PC-3 (cell line): Measurements from ENCODE around the gene CEACAM18. TPM values are rescaled to one million over a fixed set of nuclear protein-coding genes. Genes with fewer than 3 reads are reported as not detected.

ENCODE experiments used
- ATAC-seq: fragments of 200-7000 bp; cut with Tn5 transposase; 2 replicates; pipeline ENCODE4 v1.9.1; 2020; ENCODE audit warnings: mild to moderate bottlenecking, moderate library complexity
- Bru-seq: library from RNA; stranded (reverse); fragments of 400-500 nt; gene quantifications from one replicate; lab custom pipeline; 2021; lab: Mats Ljungman, UMichigan
- BruChase-seq, 2 experiments: library from RNA; stranded (reverse); fragments of 400-500 nt; gene quantifications; one replicate each; lab custom pipeline; 2021; lab: Mats Ljungman, UMichigan
- BruUV-seq: library from RNA; stranded (reverse); fragments of 400-500 nt; replicated peaks from 2 replicates; lab custom pipeline; 2021; lab: Mats Ljungman, UMichigan
- CTCF ChIA-PET: fragments of 300-600 bp; sonication (Branson Sonifier 250); formaldehyde crosslinking; loops from one replicate; lab custom pipeline; 2022; ENCODE audit warnings: antibody characterized with exemption; lab: Charles Lee
- POLR2A ChIA-PET: fragments of 300-600 bp; sonication (Branson Sonifier 250); formaldehyde crosslinking; loops from one replicate; lab custom pipeline; 2022; ENCODE audit warnings: antibody characterized with exemption; ENCODE audit not compliant: unreplicated experiment; lab: Charles Lee
- DNase-seq: peaks from one replicate; pipeline ENCODE4 v3.0.0-alpha.2; 2015
- H2AFZ ChIP-seq: fragments of 300-600 bp; sonication (generic); 2 replicates; pipeline ENCODE4 v1.6.0; 2016; ENCODE audit warnings: antibody characterized with exemption, low read length
- H3F3A ChIP-seq: fragments of 300-600 bp; sonication (generic); one replicate; pipeline ENCODE4 v1.6.0; 2017; ENCODE audit warnings: antibody characterized with exemption, low read length, control low read depth, mild to moderate bottlenecking; ENCODE audit not compliant: unreplicated experiment
- H3K27ac ChIP-seq: fragments of 300-600 bp; sonication (generic); 2 replicates; pipeline ENCODE4 v1.5.1; 2016; ENCODE audit warnings: mild to moderate bottlenecking, low read length
- H3K27me3 ChIP-seq: fragments of 300-600 bp; sonication (generic); 2 replicates; pipeline ENCODE4 v1.6.1; 2016; ENCODE audit warnings: low read length, mixed read lengths
- H3K36me3 ChIP-seq: fragments of 300-600 bp; sonication (generic); 2 replicates; pipeline ENCODE4 v1.6.1; 2016; ENCODE audit warnings: low read depth, mixed run types, low read length, mixed read lengths
- H3K4me1 ChIP-seq: fragments of 300-600 bp; sonication (generic); 2 replicates; pipeline ENCODE4 v1.5.1; 2016; ENCODE audit warnings: low read length; ENCODE audit not compliant: insufficient read depth
- H3K4me2 ChIP-seq: fragments of 300-600 bp; sonication (generic); 2 replicates; pipeline ENCODE4 v1.6.0; 2016; ENCODE audit warnings: low read length
- H3K4me3 ChIP-seq: fragments of 300-600 bp; sonication (generic); 2 replicates; pipeline ENCODE4 v1.5.1; 2016; ENCODE audit warnings: mild to moderate bottlenecking, low read length, mixed read lengths
- H3K79me2 ChIP-seq: fragments of 300-600 bp; sonication (generic); 2 replicates; pipeline ENCODE4 v1.6.1; 2017; ENCODE audit warnings: low read length, mixed read lengths
- H3K9ac ChIP-seq: fragments of 300-600 bp; sonication (generic); 2 replicates; pipeline ENCODE4 v1.6.0; 2016; ENCODE audit warnings: mild to moderate bottlenecking, low read length
- H3K9me2 ChIP-seq: fragments of 300-600 bp; sonication (generic); replicated peaks from 2 replicates; pipeline ENCODE4 v1.6.1; 2016; ENCODE audit warnings: mixed run types, low read length, mixed read lengths
- H3K9me3 ChIP-seq: fragments of 300-600 bp; sonication (generic); 2 replicates; pipeline ENCODE4 v1.6.1; 2016; ENCODE audit warnings: low read length, mixed read lengths
- H4K20me1 ChIP-seq: fragments of 300-600 bp; sonication (generic); 2 replicates; pipeline ENCODE4 v1.6.1; 2016; ENCODE audit warnings: low read length, mixed read lengths
- EZH2 ChIP-seq: fragments of 300-600 bp; sonication (generic); IDR thresholded peaks from one replicate; pipeline ENCODE4 v1.6.1; 2017; ENCODE audit warnings: antibody characterized with exemption, mild to moderate bottlenecking, low read length; ENCODE audit not compliant: unreplicated experiment
- EZH2phosphoT487 ChIP-seq: fragments of 300-600 bp; sonication (generic); IDR thresholded peaks from 2 replicates; pipeline ENCODE4 v1.6.1; 2018; ENCODE audit warnings: mild to moderate bottlenecking, antibody characterized with exemption, low read length, borderline replicate concordance
- intact Hi-C: fragments of 100-400 bp; cut with micrococcal nuclease; formaldehyde crosslinking; loops from 2 replicates; pipeline ENCODE4 v1.9.0; 2023
- long read RNA-seq: library from polyadenylated mRNA; unstranded; transcript quantifications from one replicate; pipeline ENCODE4 v2.0.0, GENCODE V29; 2021; ENCODE audit not compliant: unreplicated experiment
- total RNA-seq: library from RNA; depleted of rRNA; stranded (reverse); fragments of >200 nt; gene quantifications from 2 replicates; pipeline ENCODE4 v1.2.3, GENCODE V29; 2014; rRNA removed
- TF ChIP-seq, protein P1 (sequence below): fragments of 300-600 bp; sonication (generic); conservative IDR thresholded peaks from 2 replicates; pipeline ENCODE4 v1.5.1; 2017; ENCODE audit warnings: antibody characterized with exemption, low read depth, mild to moderate bottlenecking, low read length

CEACAM18 gene
- total RNA-seq (not detected in 2 replicates), Bru-seq, nascent RNA (not detected), BruChase-seq, experiment 1, labeled RNA remaining after a 6-hour chase (percentile 6 among the genes with signal in this experiment), BruChase-seq, experiment 2, labeled RNA remaining after a 2-hour chase (not detected)
- long read RNA-seq: 0 reads

DNA sequence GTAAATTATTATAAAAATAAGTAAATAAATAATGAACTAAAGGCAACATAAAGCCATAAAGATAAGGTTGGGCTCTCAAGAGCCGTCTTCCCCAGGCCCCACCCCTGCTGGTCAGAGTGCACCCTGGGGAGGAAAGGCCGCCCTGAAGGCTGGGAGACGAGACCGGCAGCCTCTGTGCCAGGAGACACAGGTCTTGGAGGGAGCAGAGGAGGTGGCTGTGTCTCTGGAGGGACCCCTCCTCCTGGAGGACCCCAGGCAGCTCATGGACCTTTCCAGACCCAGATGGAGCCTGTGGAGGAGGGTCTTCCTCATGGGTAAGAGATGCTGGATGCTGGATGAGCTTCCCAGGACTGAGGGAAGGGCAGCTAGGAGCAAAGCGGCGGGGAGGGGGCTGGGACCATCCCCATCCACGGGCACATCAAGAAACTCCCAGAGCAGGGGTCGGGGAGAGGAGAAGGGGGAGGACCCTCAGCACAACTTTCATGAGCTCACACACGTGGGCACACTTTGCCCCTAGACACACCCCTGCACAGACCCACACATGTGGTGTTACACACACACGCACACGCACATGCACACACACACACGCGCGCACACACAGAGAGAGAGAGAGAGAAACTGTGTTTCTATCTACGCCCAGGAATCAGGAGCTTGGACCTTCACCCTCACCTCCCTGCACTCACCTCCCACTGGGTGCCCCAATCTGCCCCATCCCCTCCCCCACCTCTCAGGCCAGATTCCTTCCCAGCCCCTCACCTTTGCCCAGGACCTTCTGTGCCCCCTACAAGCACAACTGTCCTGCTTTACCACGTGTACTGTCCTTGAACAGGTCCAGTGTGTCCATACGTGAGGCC, at the start of gene CEACAM18:
TSS of gene CEACAM18 (plus strand) at position 159 of the 854 bp plus-strand sequence.
- BruUV-seq: no TSS peak
- CTCF ChIA-PET: no interaction called here
- Histone ChIP-seq H3K27me3 (peaks cover 6% of the 10 kb centered on the region; the same call in 1 of the 2 replicates), H3K79me2 (no peaks in the 10 kb centered on the region), H3K9ac (no peak within 1 kb of the TSS), H3K36me3 (no peaks in the 10 kb centered on the region), H3K9me2 (no peaks in the 10 kb centered on the region), H4K20me1 (no peaks in the 10 kb centered on the region), H2AFZ (no peak within 1 kb of the TSS), H3K9me3 (no peaks in the 10 kb centered on the region), H3K4me2 (no peak within 1 kb of the TSS), H3F3A (peaks cover 6% of the 10 kb centered on the region), H3K4me1 (peaks cover 20% of the 10 kb centered on the region), H3K27ac (no peak within 1 kb of the TSS), H3K4me3 (no peak within 1 kb of the TSS)
- DNase-seq: no peak
- intact Hi-C loops: no loop called here
- POLR2A ChIA-PET: no interaction called here
- TF ChIP-seq EZH2phosphoT487: no peak
- TF ChIP-seq, protein P1, sequence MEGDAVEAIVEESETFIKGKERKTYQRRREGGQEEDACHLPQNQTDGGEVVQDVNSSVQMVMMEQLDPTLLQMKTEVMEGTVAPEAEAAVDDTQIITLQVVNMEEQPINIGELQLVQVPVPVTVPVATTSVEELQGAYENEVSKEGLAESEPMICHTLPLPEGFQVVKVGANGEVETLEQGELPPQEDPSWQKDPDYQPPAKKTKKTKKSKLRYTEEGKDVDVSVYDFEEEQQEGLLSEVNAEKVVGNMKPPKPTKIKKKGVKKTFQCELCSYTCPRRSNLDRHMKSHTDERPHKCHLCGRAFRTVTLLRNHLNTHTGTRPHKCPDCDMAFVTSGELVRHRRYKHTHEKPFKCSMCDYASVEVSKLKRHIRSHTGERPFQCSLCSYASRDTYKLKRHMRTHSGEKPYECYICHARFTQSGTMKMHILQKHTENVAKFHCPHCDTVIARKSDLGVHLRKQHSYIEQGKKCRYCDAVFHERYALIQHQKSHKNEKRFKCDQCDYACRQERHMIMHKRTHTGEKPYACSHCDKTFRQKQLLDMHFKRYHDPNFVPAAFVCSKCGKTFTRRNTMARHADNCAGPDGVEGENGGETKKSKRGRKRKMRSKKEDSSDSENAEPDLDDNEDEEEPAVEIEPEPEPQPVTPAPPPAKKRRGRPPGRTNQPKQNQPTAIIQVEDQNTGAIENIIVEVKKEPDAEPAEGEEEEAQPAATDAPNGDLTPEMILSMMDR: no peak
- ATAC-seq: no peak

DNA sequence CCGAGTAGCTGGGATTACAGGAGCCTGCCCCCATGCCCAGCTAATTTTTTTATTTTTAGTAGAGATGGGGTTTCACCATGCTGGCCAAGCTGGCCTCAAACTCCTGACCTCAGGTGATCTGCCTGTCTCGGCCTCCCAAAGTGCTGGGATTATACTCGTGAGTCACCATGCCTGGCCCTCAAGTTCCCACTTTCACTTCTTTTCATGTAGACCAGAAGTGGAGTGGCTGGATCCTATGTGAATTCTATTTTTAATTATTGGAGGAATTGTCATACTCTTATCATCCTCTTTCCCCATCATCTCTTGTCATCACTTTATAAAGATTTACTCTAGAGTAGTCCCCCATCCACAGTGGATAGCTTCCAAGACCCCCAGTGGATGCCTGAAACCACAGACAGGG, 48.1 kb upstream of the CEACAM18 start:
- ChIA-PET POLR2A (no interaction called here), CTCF (no interaction called here)
- BruUV-seq: no TSS peak
- peaks cover 72% of the 10 kb centered on the region for H3K27me3 ChIP-seq
- no peak overlapping the region for H3K4me3 ChIP-seq
- no peak overlapping the region for H3K9ac ChIP-seq
- H3K9me2 ChIP-seq: no peaks in the 10 kb centered on the region
- H3K79me2 ChIP-seq: no peaks in the 10 kb centered on the region
- no peak overlapping the region for H2AFZ ChIP-seq
- H4K20me1 ChIP-seq: no peaks in the 10 kb centered on the region
- no peak for DNase-seq
- H3K27ac ChIP-seq: no peak overlapping the region
- intact Hi-C loops: loop anchor here (10.0 kb wide), 1 partner anchor 85 kb away; no protein-coding TSS in a partner anchor
- TF ChIP-seq EZH2phosphoT487: no peak
- TF ChIP-seq, protein P1: no peak
- TF ChIP-seq EZH2: no peak
- no peaks in the 10 kb centered on the region for H3K9me3 ChIP-seq
- no peaks in the 10 kb centered on the region for H3F3A ChIP-seq
- no peak for ATAC-seq
- H3K4me1 ChIP-seq: no peaks in the 10 kb centered on the region
- H3K4me2 ChIP-seq: no peak overlapping the region
- no peaks in the 10 kb centered on the region for H3K36me3 ChIP-seq

DNA sequence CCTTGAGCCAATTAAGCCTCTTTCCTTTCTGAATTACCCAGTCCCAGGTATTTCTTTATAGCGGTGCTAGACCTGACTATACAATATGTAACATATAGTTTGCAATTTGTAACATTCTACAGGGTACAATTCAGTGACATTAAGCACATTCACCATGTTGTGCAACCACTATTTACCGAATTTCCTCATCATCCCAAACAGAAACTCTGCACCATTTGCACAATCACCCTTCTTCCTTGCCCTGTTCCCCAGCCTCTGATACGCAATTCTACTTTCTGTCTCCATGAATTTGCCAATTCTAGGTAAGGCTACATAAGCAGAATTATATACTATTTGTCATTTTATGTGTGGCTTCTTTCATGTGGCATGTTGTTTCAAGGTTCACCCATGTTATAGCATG, 47.2 kb upstream of the CEACAM18 start:
- ChIA-PET CTCF (no interaction called here), POLR2A (no interaction called here)
- intact Hi-C loops: loop anchor here (10.0 kb wide), 1 partner anchor 84 kb away; no protein-coding TSS in a partner anchor
- Histone ChIP-seq H3K36me3 (no peaks in the 10 kb centered on the region), H3K9me3 (no peaks in the 10 kb centered on the region), H3K27ac (no peak overlapping the region), H3K4me2 (no peak overlapping the region), H3K4me3 (no peak overlapping the region), H3K79me2 (no peaks in the 10 kb centered on the region), H2AFZ (no peak overlapping the region), H3K9me2 (no peaks in the 10 kb centered on the region), H3K9ac (no peak overlapping the region), H3K27me3 (peaks cover 75% of the 10 kb centered on the region), H3F3A (no peaks in the 10 kb centered on the region), H4K20me1 (no peaks in the 10 kb centered on the region), H3K4me1 (no peaks in the 10 kb centered on the region)
- ATAC-seq (no peak), DNase-seq (no peak)
- BruUV-seq: no TSS peak
- TF ChIP-seq EZH2 (no peak), EZH2phosphoT487 (no peak)
- TF ChIP-seq, protein P1: no peak
